HepG2 (cell line): ENCODE data around the gene ZNF691. TPM values are rescaled to one million over a fixed set of nuclear protein-coding genes. Genes with fewer than 3 reads are reported as not detected.

Experiments used
- DBP ChIP-seq: sonication (generic); formaldehyde crosslinking; IDR thresholded peaks from 2 replicates; pipeline ENCODE4 v1.4.0; 2020; ENCODE audit warnings: missing genetic modification reagents; ENCODE audit errors: not compliant biosample characterization
- GATAD2A ChIP-seq: IDR thresholded peaks from 2 replicates; pipeline ENCODE4 v1.6.1; 2016
- HMGXB3 ChIP-seq: sonication (generic); formaldehyde crosslinking; IDR thresholded peaks from 2 replicates; pipeline ENCODE4 v1.4.0; 2020; ENCODE audit warnings: missing genetic modification reagents, borderline replicate concordance
- HNF4G ChIP-seq, 2 experiments: sonication (generic) in 1 of 2; formaldehyde crosslinking in 1 of 2; IDR thresholded peaks; 2 replicates each; pipeline versions ENCODE4 v1.4.0 to v1.6.1; 2011 to 2020; ENCODE audit warnings: borderline replicate concordance in 2 of 2, low read depth in 2 of 2, mild to moderate bottlenecking in 2 of 2, low read length in 1 of 2, missing genetic modification reagents in 1 of 2, moderate library complexity in 1 of 2
- JUND ChIP-seq: sonication (generic); formaldehyde crosslinking; IDR thresholded peaks from 2 replicates; pipeline ENCODE4 v1.8.0; 2022; ENCODE audit warnings: mild to moderate bottlenecking, missing genetic modification reagents
- PRDM15 ChIP-seq: sonication (generic); formaldehyde crosslinking; IDR thresholded peaks from 2 replicates; pipeline ENCODE4 v1.4.0; 2020; ENCODE audit warnings: missing genetic modification reagents
- RAD51 ChIP-seq: fragments of 450-650 bp; IDR thresholded peaks from 2 replicates; pipeline ENCODE4 v1.6.1; 2016; ENCODE audit warnings: borderline replicate concordance
- RARA ChIP-seq: IDR thresholded peaks from 2 replicates; pipeline ENCODE4 v1.6.1; 2016; ENCODE audit warnings: missing genetic modification reagents, missing compliant biosample characterization
- RFXANK ChIP-seq: IDR thresholded peaks from 2 replicates; pipeline ENCODE4 v1.6.1; 2016
- SP4 ChIP-seq: sonication (generic); formaldehyde crosslinking; IDR thresholded peaks from 2 replicates; pipeline ENCODE4 v1.8.1; 2023; ENCODE audit warnings: mild to moderate bottlenecking, missing genetic modification reagents
- ZKSCAN8 ChIP-seq: IDR thresholded peaks from 2 replicates; pipeline ENCODE4 v1.6.1; 2016; ENCODE audit warnings: borderline replicate concordance, missing genetic modification reagents, missing compliant biosample characterization
- ZNF281 ChIP-seq: sonication (generic); formaldehyde crosslinking; IDR thresholded peaks from 2 replicates; pipeline ENCODE4 v1.4.0; 2020; ENCODE audit warnings: missing genetic modification reagents, borderline replicate concordance
- ZNF335 ChIP-seq: sonication (generic); formaldehyde crosslinking; IDR thresholded peaks from 2 replicates; pipeline ENCODE4 v1.4.0; 2020; ENCODE audit warnings: missing genetic modification reagents
- ZNF720 ChIP-seq: sonication (generic); formaldehyde crosslinking; IDR thresholded peaks from 2 replicates; pipeline ENCODE4 v1.4.0; 2020; ENCODE audit warnings: missing genetic modification reagents
- ZNF737 ChIP-seq: sonication (generic); formaldehyde crosslinking; IDR thresholded peaks from 2 replicates; pipeline ENCODE4 v1.5.0; 2020; ENCODE audit warnings: missing genetic modification reagents, mild to moderate bottlenecking, borderline replicate concordance
- polyA plus RNA-seq, 8 experiments: library from polyadenylated mRNA; depleted of rRNA in 3 of 8; stranded (reverse) in 7 of 8; unstranded in 1 of 8; fragments of >200 nt; fragmentation: Illumina TruSeq in 4 of 8; extraction: Trizol in 4 of 8; gene quantifications; 2 replicates each; pipeline versions ENCODE4 v1.2.1 to v1.2.3, GENCODE V29; 2011 to 2016; ENCODE audit warnings: low read depth in 4 of 8, missing spikeins in 1 of 8, mixed read lengths in 1 of 8; ENCODE audit not compliant: insufficient read depth in 1 of 8
- total RNA-seq, 5 experiments: library from RNA; depleted of rRNA; stranded (reverse); fragments of >200 nt; fragmentation: Illumina TruSeq; extraction: Trizol; gene quantifications; 2 replicates each; pipeline ENCODE4 v1.2.3, GENCODE V29; 2016; ENCODE audit warnings: low read depth in 1 of 5

ZNF691 gene
- total and polyA plus RNA-seq, 2 of the 13 experiments (the other 11 are each of a cell fraction or from before 2014, with no cell fraction given), result 7.6 to 7.8 TPM

- TF ChIP-seq HMGXB3 (CRISPR knock-in tag), result no peak
- TF ChIP-seq RAD51, result no peak
- TF ChIP-seq ZNF737 (CRISPR knock-in tag), result no peak
- no peak for TF ChIP-seq DBP (CRISPR knock-in tag)
- TF ChIP-seq RARA (CRISPR knock-in tag), result no peak
- no peak for TF ChIP-seq ZKSCAN8
- TF ChIP-seq PRDM15 (CRISPR knock-in tag), result no peak
- no peak for TF ChIP-seq RFXANK (CRISPR knock-in tag)
- TF ChIP-seq ZNF335 (CRISPR knock-in tag), result no peak
- peak; percentile 49; the same call in 1 of the 2 replicates for TF ChIP-seq GATAD2A (CRISPR knock-in tag)
- TF ChIP-seq SP4 (CRISPR knock-in tag), result peak; percentile 85
- no peak for TF ChIP-seq ZNF720
- TF ChIP-seq JUND, result no peak
- peak; percentile 2; the same call in 1 of the 2 replicates for TF ChIP-seq HNF4G (IDR thresholded peaks at IDR 0.05; ENCODE audit: borderline replicate concordance, low read depth, low read length)
- TF ChIP-seq HNF4G (CRISPR knock-in tag; IDR thresholded peaks at IDR 0.05; ENCODE audit: borderline replicate concordance, low read depth), result no peak
- TF ChIP-seq ZNF281 (CRISPR knock-in tag), result peak; percentile 95
Observed at GRCh38 chr1:42816585-42817439, 29.6 kb upstream of the ZNF691 start, which contains the start of the genes ERMAP and SVBP (continued).
